Measurements from ENCODE around the gene COX6B2.
A peak's percentile ranks its signal among the peaks of the same experiment; 100 is the strongest.
"Not testable (repeated sequence)": the region's sequence is repeated elsewhere in the genome, so short reads cannot be mapped to it uniquely, and the experiment has no call there.

Gene COX6B2

GRCh38 chr19:55354698-55355212 lies at the start of gene COX6B2:
COX6B2 (minus strand) TSS chr19:55354719; CDS start chr19:55354521, 198 bp downstream.
- DNase-seq, result no peak

- no peak for DNase-seq
Observed at GRCh38 chr19:55402509-55402908, 48.0 kb upstream of the COX6B2 start.

- not testable (repeated sequence) for DNase-seq
Observed at GRCh38 chr19:55401390-55401789, 46.9 kb upstream of the COX6B2 start.

- no peak for DNase-seq
Observed at GRCh38 chr19:55400281-55401087, 46.0 kb upstream of the COX6B2 start.

GRCh38 chr19:55398200-55398925 lies 43.8 kb upstream of the COX6B2 start:
- DNase-seq, result no peak

- DNase-seq, result no peak
Observed at GRCh38 chr19:55392820-55393761, 38.6 kb upstream of the COX6B2 start.

- DNase-seq, result no peak
Observed at GRCh38 chr19:55391702-55392615, 37.4 kb upstream of the COX6B2 start.

- no peak for DNase-seq
Observed at GRCh38 chr19:55391191-55391670, 36.7 kb upstream of the COX6B2 start.

GRCh38 chr19:55390461-55390880 lies 36.0 kb upstream of the COX6B2 start:
- DNase-seq, result no peak

GRCh38 chr19:55389386-55390317 lies 35.1 kb upstream of the COX6B2 start:
- DNase-seq, result no peak

GRCh38 chr19:55387736-55388497 lies 33.4 kb upstream of the COX6B2 start:
- DNase-seq, result no peak

- peak; percentile 82 for DNase-seq
Observed at GRCh38 chr19:55386493-55386971, 32.0 kb upstream of the COX6B2 start.

GRCh38 chr19:55385724-55386492 lies 31.4 kb upstream of the COX6B2 start, which contains the start of gene RPL28:
RPL28 (plus strand) TSS chr19:55385932; CDS start chr19:55386358, 426 bp downstream.
- peak; percentile 99 for DNase-seq

GRCh38 chr19:55384920-55385723 lies 30.6 kb upstream of the COX6B2 start:
- peak; percentile 97 for DNase-seq

- DNase-seq, result peak; percentile 79
Observed at GRCh38 chr19:55384131-55384919, 29.8 kb upstream of the COX6B2 start, which contains the start of gene TMEM238. TMEM238 (minus strand) TSS chr19:55384292; CDS start chr19:55384259, 33 bp downstream.
